H9 (cell line): ENCODE results near the gene CYB5R2. TPM values are rescaled to one million over a fixed set of nuclear protein-coding genes. Genes with fewer than 3 reads are reported as not detected.

Experiments used
- DNase-seq: peaks from one replicate; pipeline ENCODE4 v3.0.0-alpha.2; 2017
- H2AFZ ChIP-seq: one replicate; pipeline ENCODE4 v1.6.1; 2013; ENCODE audit warnings: mild to moderate bottlenecking, low read length, control low read depth, moderate library complexity
- H2AK5ac ChIP-seq: 2 replicates; pipeline ENCODE4 v1.6.1; 2013; ENCODE audit warnings: low read length, control low read depth, mixed read lengths; ENCODE audit not compliant: insufficient read length
- H2BK120ac ChIP-seq: one replicate; pipeline ENCODE4 v1.6.1; 2013; ENCODE audit warnings: low read depth, mild to moderate bottlenecking, low read length, control low read depth, inconsistent platforms; ENCODE audit not compliant: poor library complexity, severe bottlenecking
- H2BK12ac ChIP-seq: 2 replicates; pipeline ENCODE4 v1.6.1; 2013; ENCODE audit warnings: low read length, control low read depth, mixed read lengths, low read depth; ENCODE audit not compliant: insufficient read length
- H2BK15ac ChIP-seq: 2 replicates; pipeline ENCODE4 v1.6.1; 2013; ENCODE audit warnings: low read depth, low read length, control low read depth
- H2BK20ac ChIP-seq: one replicate; pipeline ENCODE4 v1.6.1; 2013; ENCODE audit warnings: low read depth, mild to moderate bottlenecking, low read length, control low read depth, inconsistent platforms; ENCODE audit not compliant: poor library complexity, severe bottlenecking
- H2BK5ac ChIP-seq: 2 replicates; pipeline ENCODE4 v1.6.1; 2013; ENCODE audit warnings: low read length, control low read depth, mixed read lengths; ENCODE audit not compliant: insufficient read length
- H3K14ac ChIP-seq: 2 replicates; pipeline ENCODE4 v1.6.1; 2013; ENCODE audit warnings: low read length, control low read depth; ENCODE audit not compliant: insufficient read depth
- H3K18ac ChIP-seq: 2 replicates; pipeline ENCODE4 v1.6.1; 2013; ENCODE audit warnings: low read depth, mild to moderate bottlenecking, mixed read lengths, low read length, control low read depth; ENCODE audit not compliant: insufficient read length
- H3K23ac ChIP-seq: 2 replicates; pipeline ENCODE4 v1.6.1; 2013; ENCODE audit warnings: low read length, control low read depth, mixed read lengths, low read depth; ENCODE audit not compliant: insufficient read length
- H3K23me2 ChIP-seq: 2 replicates; pipeline ENCODE4 v1.6.1; 2013; ENCODE audit warnings: low read depth, mild to moderate bottlenecking, mixed read lengths, low read length, control low read depth; ENCODE audit not compliant: insufficient read length, poor library complexity, severe bottlenecking
- H3K27ac ChIP-seq: 2 replicates; pipeline ENCODE4 v1.5.1; 2013; ENCODE audit warnings: low read length, control low read depth, mixed read lengths, low read depth; ENCODE audit not compliant: insufficient read length
- H3K27me3 ChIP-seq: 2 replicates; pipeline ENCODE4 v1.6.1; 2013; ENCODE audit warnings: low read length, control low read depth, inconsistent platforms; ENCODE audit not compliant: insufficient read depth
- H3K4ac ChIP-seq: 2 replicates; pipeline ENCODE4 v1.6.1; 2013; ENCODE audit warnings: low read depth, mild to moderate bottlenecking, control low read depth, inconsistent platforms, low read length, moderate library complexity
- H3K4me1 ChIP-seq: 2 replicates; pipeline ENCODE4 v1.6.1; 2013; ENCODE audit warnings: low read length, control low read depth, inconsistent platforms; ENCODE audit not compliant: insufficient read depth
- H3K4me2 ChIP-seq: 2 replicates; pipeline ENCODE4 v1.6.1; 2013; ENCODE audit warnings: low read length, control low read depth, mixed read lengths; ENCODE audit not compliant: insufficient read length, insufficient read depth
- H3K56ac ChIP-seq: 2 replicates; pipeline ENCODE4 v1.6.1; 2013; ENCODE audit warnings: low read depth, mild to moderate bottlenecking, mixed read lengths, low read length, control low read depth; ENCODE audit not compliant: insufficient read length
- H3K79me1 ChIP-seq: 2 replicates; pipeline ENCODE4 v1.6.1; 2013; ENCODE audit warnings: low read depth, mild to moderate bottlenecking, moderate library complexity, low read length, control low read depth, inconsistent platforms; ENCODE audit not compliant: insufficient read depth, poor library complexity, severe bottlenecking
- H3K79me2 ChIP-seq: 2 replicates; pipeline ENCODE4 v1.6.1; 2013; ENCODE audit warnings: low read length, control low read depth, inconsistent platforms; ENCODE audit not compliant: insufficient read depth
- H3K9ac ChIP-seq: 2 replicates; pipeline ENCODE4 v1.6.1; 2013; ENCODE audit warnings: low read length, control low read depth, mixed read lengths; ENCODE audit not compliant: insufficient read length; ENCODE audit errors: extremely low read depth
- H3K9me3 ChIP-seq: one replicate; pipeline ENCODE4 v1.6.1; 2013; ENCODE audit warnings: low read depth, low read length, inconsistent platforms; ENCODE audit not compliant: control insufficient read depth
- H3T11ph ChIP-seq: one replicate; pipeline ENCODE4 v1.6.1; 2013; ENCODE audit warnings: mild to moderate bottlenecking, low read length, control low read depth, inconsistent platforms
- H4K20me1 ChIP-seq: one replicate; pipeline ENCODE4 v1.6.1; 2013; ENCODE audit not compliant: control insufficient read depth, insufficient read length, insufficient read depth
- H4K5ac ChIP-seq: 2 replicates; pipeline ENCODE4 v1.6.1; 2013; ENCODE audit warnings: low read depth, mild to moderate bottlenecking, mixed read lengths, low read length, control low read depth; ENCODE audit not compliant: insufficient read length
- H4K8ac ChIP-seq: replicated peaks from 2 replicates; pipeline ENCODE4 v1.6.1; 2013; ENCODE audit warnings: low read length, control low read depth, mixed read lengths, low read depth; ENCODE audit not compliant: insufficient read length
- H4K91ac ChIP-seq: 2 replicates; pipeline ENCODE4 v1.6.1; 2013; ENCODE audit warnings: low read depth, mild to moderate bottlenecking, moderate library complexity, mixed read lengths, low read length, control low read depth; ENCODE audit not compliant: insufficient read length
- H3K27ac Mint-ChIP-seq, 3 experiments: 2 replicates in 2 of 3; 3 replicates in 1 of 3; pipeline ENCODE4 v1.8.0; 2020 to 2021; ENCODE audit warnings: mixed read lengths in 3 of 3, mild to moderate bottlenecking in 1 of 3, moderate library complexity in 1 of 3
- H3K27me3 Mint-ChIP-seq: 2 replicates; pipeline ENCODE4 v1.8.0; 2021; ENCODE audit warnings: low read depth, mild to moderate bottlenecking, moderate library complexity, mixed read lengths
- H3K36me3 Mint-ChIP-seq, 3 experiments: 2 replicates in 2 of 3; 3 replicates in 1 of 3; pipeline ENCODE4 v1.8.0; 2020 to 2021; ENCODE audit warnings: low read depth in 3 of 3, mixed read lengths in 3 of 3; ENCODE audit not compliant: insufficient read depth in 1 of 3
- H3K4me1 Mint-ChIP-seq, 2 experiments: 2 replicates each; pipeline ENCODE4 v1.8.0; 2020; ENCODE audit warnings: mixed read lengths in 2 of 2
- H3K4me3 Mint-ChIP-seq, 2 experiments: 2 replicates in 1 of 2; 3 replicates in 1 of 2; pipeline ENCODE4 v1.8.0; 2020 to 2021; ENCODE audit warnings: mild to moderate bottlenecking in 2 of 2, mixed read lengths in 2 of 2, moderate library complexity in 1 of 2
- H3K9me3 Mint-ChIP-seq, 2 experiments: 2 replicates in 1 of 2; 3 replicates in 1 of 2; pipeline ENCODE4 v1.8.0; 2020; ENCODE audit warnings: mild to moderate bottlenecking in 2 of 2, mixed read lengths in 2 of 2, moderate library complexity in 1 of 2
- CTCF ChIP-seq: fragments of 200-600 bp; sonication (generic); conservative IDR thresholded peaks from 3 replicates; pipeline ENCODE4 v1.8.0; 2021; ENCODE audit warnings: antibody characterized with exemption, mild to moderate bottlenecking
- WGBS: extraction: QIAGEN DNeasy Blood & Tissue Kit; methylation state at CpG from one replicate; pipeline ENCODE4 v1.1.7; 2013; ENCODE audit warnings: missing lambda C conversion rate, low lambda C conversion rate, mixed read lengths; ENCODE audit not compliant: insufficient read length; ENCODE audit errors: extremely low coverage; 5-methylcytosine and 5-hydroxymethylcytosine counted together
- total RNA-seq: library from RNA; stranded (reverse); gene quantifications from 2 replicates; pipeline ENCODE4 v1.2.1, GENCODE V29; 2021

The CYB5R2 gene
- total RNA-seq, 1 experiment from 2014 or later, result 44.5 TPM

DNA sequence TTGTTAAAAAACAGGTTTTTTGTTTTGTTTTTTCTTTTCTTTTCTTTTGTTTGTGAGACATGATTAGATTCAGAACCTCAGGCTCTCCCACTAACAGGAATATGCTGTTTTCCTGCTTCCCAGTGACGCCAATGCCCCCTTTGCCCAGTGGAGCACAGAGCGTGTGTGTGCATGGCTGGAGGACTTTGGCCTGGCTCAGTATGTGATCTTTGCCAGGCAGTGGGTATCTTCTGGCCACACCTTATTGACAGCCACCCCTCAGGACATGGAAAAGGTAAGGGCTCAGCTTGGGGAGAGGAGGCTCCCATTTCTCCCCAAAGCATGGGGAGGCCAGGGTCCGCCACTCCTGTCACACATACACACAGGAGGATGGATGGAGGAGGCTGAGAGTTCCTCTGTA is 25.0 kb downstream of the CYB5R2 start:
- Histone ChIP-seq H2BK20ac (no peak overlapping the region), H3K4me1 (no peaks in the 10 kb centered on the region), H3K27ac (no peak overlapping the region), H2BK15ac (no peak overlapping the region), H3K23me2 (no peaks in the 10 kb centered on the region), H3K79me2 (no peaks in the 10 kb centered on the region), H3K79me1 (no peaks in the 10 kb centered on the region), H2AFZ (no peak overlapping the region), H3K9ac (no peak overlapping the region), H3K18ac (no peak overlapping the region), H3K56ac (no peak overlapping the region), H3K27me3 (no peaks in the 10 kb centered on the region), H3K4me2 (no peak overlapping the region), H4K20me1 (no peaks in the 10 kb centered on the region), H4K5ac (no peak overlapping the region), H3K4ac (no peak overlapping the region), H4K91ac (no peak overlapping the region), H3K9me3 (no peaks in the 10 kb centered on the region), H4K8ac (no peak overlapping the region), H3K14ac (no peak overlapping the region), H2BK5ac (no peak overlapping the region), H3K23ac (no peak overlapping the region), H2BK12ac (no peak overlapping the region), H3T11ph (no peak overlapping the region), H2AK5ac (no peak overlapping the region), H2BK120ac (no peak overlapping the region)
- no peak for TF ChIP-seq CTCF
- H3K27me3 Mint-ChIP-seq, result no peaks in the 10 kb centered on the region
- H3K4me3 Mint-ChIP-seq, result no peak overlapping the region; a peak in 1 of 5 replicates
- H3K27ac Mint-ChIP-seq, result peak overlapping the region in 2 of 3 experiments; percentile 38 to 41; a peak in 2 of 7 replicates
- WGBS, result no CpG with 5 or more reads among the region's 3 CpGs
- H3K4me1 Mint-ChIP-seq, result 0 out of 4 replicates have a peak, but pooled peaks cover 0 to 8% of the 10 kb centered on the region in 2 experiments
- no peaks in the 10 kb centered on the region for H3K9me3 Mint-ChIP-seq
- H3K36me3 Mint-ChIP-seq, result peaks cover 5 to 58% (median 20%) of the 10 kb centered on the region in 3 experiments
- no peak for DNase-seq
